Progenitor cell of endocrine pancreas (in vitro differentiated cells): ENCODE data around the gene NBEAL2. TPM values are rescaled to one million over a fixed set of nuclear protein-coding genes. Genes with fewer than 3 reads are reported as not detected.

Source experiments
- DNase-seq: peaks from one replicate; pipeline ENCODE4 v3.0.0; 2021; ENCODE audit warnings: low spot score; ENCODE audit not compliant: unreplicated experiment
- H3K27ac Mint-ChIP-seq: 2 replicates; pipeline ENCODE4 v1.8.0; 2021; ENCODE audit warnings: mild to moderate bottlenecking, moderate library complexity, mixed read lengths
- H3K27me3 Mint-ChIP-seq: 2 replicates; pipeline ENCODE4 v1.8.0; 2021; ENCODE audit warnings: mixed read lengths
- H3K36me3 Mint-ChIP-seq: 2 replicates; pipeline ENCODE4 v1.8.0; 2022; ENCODE audit warnings: mixed read lengths; ENCODE audit not compliant: insufficient read depth
- H3K4me1 Mint-ChIP-seq: 2 replicates; pipeline ENCODE4 v1.8.0; 2021; ENCODE audit warnings: low read depth, mixed read lengths
- H3K4me3 Mint-ChIP-seq: 2 replicates; pipeline ENCODE4 v1.8.0; 2021; ENCODE audit warnings: low read depth, mild to moderate bottlenecking, moderate library complexity, mixed read lengths
- H3K9me3 Mint-ChIP-seq: 2 replicates; pipeline ENCODE4 v1.8.0; 2021; ENCODE audit warnings: low read depth, mixed read lengths
- CTCF ChIP-seq: fragments of 200-600 bp; sonication (generic); IDR thresholded peaks from one replicate; pipeline ENCODE4 v1.5.0; 2021; ENCODE audit warnings: antibody characterized with exemption, mild to moderate bottlenecking; ENCODE audit not compliant: unreplicated experiment
- total RNA-seq: library from RNA; stranded (reverse); gene quantifications from 2 replicates; pipeline ENCODE4 v1.2.1, GENCODE V29; 2021

The NBEAL2 gene
- total RNA-seq, 1 donor from 2014 or later: 320 TPM

GRCh38 chr3:46952813-46953212 is 26.7 kb upstream of the NBEAL2 start:
- Mint-ChIP-seq H3K36me3 (no peaks in the 10 kb centered on the region), H3K27me3 (no peaks in the 10 kb centered on the region), H3K9me3 (no peaks in the 10 kb centered on the region), H3K4me3 (no peak overlapping the region), H3K27ac (peak overlapping the region; percentile 89), H3K4me1 (peaks cover 76% of the 10 kb centered on the region)
- DNase-seq: no peak
- no peak for TF ChIP-seq CTCF

GRCh38 chr3:46953234-46954010 is 26.0 kb upstream of the NBEAL2 start:
- Mint-ChIP-seq H3K4me3 (no peak overlapping the region), H3K9me3 (no peaks in the 10 kb centered on the region), H3K36me3 (no peaks in the 10 kb centered on the region), H3K27me3 (no peaks in the 10 kb centered on the region), H3K4me1 (peaks cover 74% of the 10 kb centered on the region), H3K27ac (peak overlapping the region; percentile 89)
- no peak for DNase-seq
- no peak for TF ChIP-seq CTCF

- Mint-ChIP-seq H3K4me3 (no peak overlapping the region), H3K27me3 (no peaks in the 10 kb centered on the region), H3K9me3 (no peaks in the 10 kb centered on the region), H3K36me3 (no peaks in the 10 kb centered on the region), H3K27ac (peak overlapping the region; percentile 89), H3K4me1 (peaks cover 75% of the 10 kb centered on the region)
- TF ChIP-seq CTCF: no peak
- DNase-seq: no peak
These were observed 25.3 kb upstream of the NBEAL2 start for GRCh38 chr3:46954178-46954577.

- H3K4me3 Mint-ChIP-seq: no peak overlapping the region
- H3K27me3 Mint-ChIP-seq: no peaks in the 10 kb centered on the region
- H3K36me3 Mint-ChIP-seq: no peaks in the 10 kb centered on the region
- TF ChIP-seq CTCF: no peak
- no peak for DNase-seq
- peaks cover 79% of the 10 kb centered on the region for H3K4me1 Mint-ChIP-seq
- H3K9me3 Mint-ChIP-seq: no peaks in the 10 kb centered on the region
- peak overlapping the region; percentile 90 for H3K27ac Mint-ChIP-seq
These were observed 24.3 kb upstream of the NBEAL2 start for GRCh38 chr3:46955157-46955556.

- Mint-ChIP-seq H3K4me3 (no peak overlapping the region), H3K4me1 (peaks cover 83% of the 10 kb centered on the region), H3K27ac (peak overlapping the region; percentile 67), H3K9me3 (no peaks in the 10 kb centered on the region), H3K27me3 (no peaks in the 10 kb centered on the region), H3K36me3 (no peaks in the 10 kb centered on the region)
- TF ChIP-seq CTCF: no peak
- DNase-seq: no peak
These were observed 23.6 kb upstream of the NBEAL2 start for GRCh38 chr3:46955801-46956259.
